OCI-LY3 (cell line): Measurements from ENCODE around the gene ARSG.

Experiments
- H2AFZ ChIP-seq: fragments of 200-600, 300-600 bp; shearing (Covaris generic); 2 replicates; pipeline ENCODE4 v1.6.0; 2014; ENCODE audit warnings: antibody characterized with exemption, low read depth, low read length
- H3K27ac ChIP-seq: fragments of 200-600, 300-600 bp; sonication (generic); 2 replicates; pipeline ENCODE4 v1.5.1; 2014; ENCODE audit warnings: mild to moderate bottlenecking, low read length, moderate library complexity, mixed read lengths
- H3K27me3 ChIP-seq: fragments of 200-600, 300-600 bp; sonication (generic); 2 replicates; pipeline ENCODE4 v1.6.1; 2014; ENCODE audit warnings: low read depth, low read length, mixed read lengths
- H3K36me3 ChIP-seq: fragments of 200-600, 300-600 bp; sonication (generic); replicated peaks from 2 replicates; pipeline ENCODE3; 2014; ENCODE audit warnings: low read depth, low read length, mixed read lengths
- H3K4me1 ChIP-seq: fragments of 300-600, 200-600 bp; sonication (generic); 2 replicates; pipeline ENCODE4 v1.6.1; 2014; ENCODE audit warnings: low read length, mixed read lengths
- H3K4me2 ChIP-seq: fragments of 200-600, 300-600 bp; sonication (generic); 2 replicates; pipeline ENCODE4 v1.6.1; 2014; ENCODE audit warnings: low read length, mixed read lengths
- H3K4me3 ChIP-seq: fragments of 300-600, 200-600 bp; sonication (generic); 2 replicates; pipeline ENCODE4 v1.5.1; 2014; ENCODE audit warnings: antibody characterized with exemption, mild to moderate bottlenecking, low read length, moderate library complexity
- H3K79me2 ChIP-seq: fragments of 300-600, 200-600 bp; shearing (Covaris generic); 2 replicates; pipeline ENCODE4 v1.6.1; 2014; ENCODE audit warnings: mild to moderate bottlenecking, low read length, mixed read lengths
- H3K9ac ChIP-seq: fragments of 300-600, 200-600 bp; shearing (Covaris generic); 2 replicates; pipeline ENCODE4 v1.6.0; 2014; ENCODE audit warnings: mild to moderate bottlenecking, low read length, moderate library complexity
- H3K9me3 ChIP-seq: fragments of 200-600, 300-600 bp; shearing (Covaris generic); 2 replicates; pipeline ENCODE4 v1.6.1; 2014; ENCODE audit warnings: low read length, mixed read lengths; ENCODE audit not compliant: insufficient read depth
- H4K20me1 ChIP-seq: fragments of 200-600, 300-600 bp; sonication (generic); 2 replicates; pipeline ENCODE4 v1.6.1; 2016; ENCODE audit warnings: low read length, mixed read lengths; ENCODE audit not compliant: insufficient read depth
- CTCF ChIP-seq: fragments of 200-600, 300-600 bp; sonication (generic); IDR thresholded peaks from 2 replicates; pipeline ENCODE4 v1.5.1; 2014; ENCODE audit warnings: antibody characterized with exemption, low read length, low read depth
- EZH2phosphoT487 ChIP-seq: fragments of 200-600 bp; shearing (Covaris generic); IDR thresholded peaks from 2 replicates; pipeline ENCODE4 v1.6.1; 2018; ENCODE audit warnings: antibody characterized with exemption, mixed run types, low read depth

Gene ARSG

GRCh38 chr17:68453991-68454665 lies 162.8 kb downstream of the ARSG start:
- TF ChIP-seq CTCF (no peak), EZH2phosphoT487 (no peak)
- Histone ChIP-seq H2AFZ (no peak overlapping the region), H4K20me1 (no peaks in the 10 kb centered on the region), H3K9ac (no peak overlapping the region), H3K4me3 (no peak overlapping the region), H3K79me2 (no peaks in the 10 kb centered on the region), H3K9me3 (no peaks in the 10 kb centered on the region), H3K27ac (no peak overlapping the region), H3K27me3 (peaks cover 13% of the 10 kb centered on the region), H3K4me1 (peaks cover 25% of the 10 kb centered on the region), H3K4me2 (no peak overlapping the region), H3K36me3 (peaks cover 6% of the 10 kb centered on the region)

GRCh38 chr17:68455901-68456338 lies 164.6 kb downstream of the ARSG start:
- no peak overlapping the region for H3K4me3 ChIP-seq

GRCh38 chr17:68456339-68457167 lies 165.3 kb downstream of the ARSG start:
- peak overlapping the region; percentile 79 for H3K4me3 ChIP-seq
- H3K4me2 ChIP-seq: peak overlapping the region; percentile 69
- H3K27me3 ChIP-seq: peaks cover 13% of the 10 kb centered on the region
- TF ChIP-seq EZH2phosphoT487 (no peak), CTCF (no peak)
- H3K27ac ChIP-seq: no peak overlapping the region
- H3K9ac ChIP-seq: peak overlapping the region; percentile 61
- H3K79me2 ChIP-seq: no peaks in the 10 kb centered on the region
- no peaks in the 10 kb centered on the region for H3K36me3 ChIP-seq
- peaks cover 47% of the 10 kb centered on the region for H3K4me1 ChIP-seq
- H2AFZ ChIP-seq: no peak overlapping the region
- no peaks in the 10 kb centered on the region for H4K20me1 ChIP-seq
- no peaks in the 10 kb centered on the region for H3K9me3 ChIP-seq

More at GRCh38 chr17:68455901-68456338, 164.6 kb downstream of the ARSG start:
- Histone ChIP-seq H3K79me2 (no peaks in the 10 kb centered on the region), H3K27me3 (peaks cover 13% of the 10 kb centered on the region), H3K9ac (no peak overlapping the region), H3K27ac (no peak overlapping the region), H3K36me3 (no peaks in the 10 kb centered on the region), H3K4me2 (0 out of 2 replicates have a peak overlapping the region, but pooled peaks have one; percentile 69), H3K4me1 (peaks cover 41% of the 10 kb centered on the region), H4K20me1 (no peaks in the 10 kb centered on the region), H2AFZ (no peak overlapping the region), H3K9me3 (no peaks in the 10 kb centered on the region)
- TF ChIP-seq CTCF (no peak), EZH2phosphoT487 (no peak)

GRCh38 chr17:68457168-68457538 lies 165.9 kb downstream of the ARSG start, which contains the start of gene WIPI1:
WIPI1 (minus strand) TSS chr17:68457496; CDS start chr17:68457421, 75 bp downstream.
- Histone ChIP-seq H3K4me2 (peak within 1 kb of the TSS; percentile 94), H3K27ac (peak within 1 kb of the TSS; percentile 28; the same call in 1 of the 2 replicates), H3K9me3 (no peaks in the 10 kb centered on the region), H3K36me3 (no peaks in the 10 kb centered on the region), H3K27me3 (peaks cover 13% of the 10 kb centered on the region), H4K20me1 (no peaks in the 10 kb centered on the region), H3K4me3 (peak within 1 kb of the TSS; percentile 80), H3K79me2 (no peaks in the 10 kb centered on the region), H3K4me1 (peaks cover 48% of the 10 kb centered on the region), H3K9ac (peak within 1 kb of the TSS; percentile 61), H2AFZ (0 out of 2 replicates have a peak within 1 kb of the TSS, but pooled peaks have one; percentile 22)
- TF ChIP-seq EZH2phosphoT487 (no peak), CTCF (no peak)
